HT-29 (cell line): Measurements from ENCODE around the gene TMEM121B. TPM values are rescaled to one million over a fixed set of nuclear protein-coding genes. Genes with fewer than 3 reads are reported as not detected.

Experiments
- DNase-seq: peaks from one replicate; pipeline ENCODE4 v3.0.0-alpha.2; 2015; ENCODE audit warnings: low spot score
- total RNA-seq: library from RNA; depleted of rRNA; stranded (reverse); fragments of >200 nt; shearing (Covaris generic); gene quantifications from 2 replicates; pipeline ENCODE4 v1.2.3, GENCODE V29; 2014; rRNA removed

TMEM121B gene
- total RNA-seq, 1 experiment from 2014 or later, result 0.05 TPM

GRCh38 chr22:17091851-17092250, 29.3 kb downstream of the TMEM121B start:
- no peak for DNase-seq

- DNase-seq, result no peak
Observed at GRCh38 chr22:17090550-17090949, 30.6 kb downstream of the TMEM121B start.

GRCh38 chr22:17087498-17088131, 33.5 kb downstream of the TMEM121B start:
- no peak for DNase-seq

- no peak for DNase-seq
Observed at GRCh38 chr22:17086788-17087497, 34.2 kb downstream of the TMEM121B start.

- no peak for DNase-seq
Observed at GRCh38 chr22:17086296-17086695, 34.9 kb downstream of the TMEM121B start.

GRCh38 chr22:17085277-17086181, 35.6 kb downstream of the TMEM121B start:
- no peak for DNase-seq

GRCh38 chr22:17084554-17085276, 36.4 kb downstream of the TMEM121B start, which contains the start of gene IL17RA:
IL17RA (plus strand) TSS chr22:17085000; CDS start chr22:17085092, 92 bp downstream.
- peak; percentile 82 for DNase-seq

GRCh38 chr22:17083811-17084441, 37.2 kb downstream of the TMEM121B start:
- peak; percentile 1 for DNase-seq

GRCh38 chr22:17083255-17083654, 37.9 kb downstream of the TMEM121B start:
- DNase-seq, result no peak

GRCh38 chr22:17079572-17079971, 41.6 kb downstream of the TMEM121B start:
- no peak for DNase-seq

- DNase-seq, result no peak
Observed at GRCh38 chr22:17077255-17077654, 43.9 kb downstream of the TMEM121B start.

GRCh38 chr22:17074648-17075002, 46.5 kb downstream of the TMEM121B start:
- DNase-seq, result no peak

- DNase-seq, result no peak
Observed at GRCh38 chr22:17072877-17073276, 48.3 kb downstream of the TMEM121B start.

Other genes starting within 250 kb of the TMEM121B start
- gene GAB4, start 113.1 kb downstream of the TMEM121B start, total RNA-seq, result not detected in 2 replicates
- gene IL17RA, start 36.4 kb downstream of the TMEM121B start, total RNA-seq, result 3.8 and 4.3 TPM in 2 replicates
- gene HDHD5, start 37.9 kb upstream of the TMEM121B start, total RNA-seq, result 65.3 and 74.3 TPM in 2 replicates
- gene ADA2, start 98.1 kb upstream of the TMEM121B start, total RNA-seq, result not detected in 2 replicates
- not detected in 2 replicates for gene CECR2, start 248.1 kb upstream of the TMEM121B start, total RNA-seq